DND-41 (cell line): ENCODE data around the gene SPATA31D4.

ENCODE experiments used
- CTCF ChIP-seq: IDR thresholded peaks from 2 replicates; pipeline ENCODE4 v1.5.1; 2012; ENCODE audit warnings: borderline replicate concordance, low read length, moderate library complexity, mild to moderate bottlenecking; ENCODE audit not compliant: poor library complexity, severe bottlenecking; ENCODE audit errors: extremely low read depth
- EZH2 ChIP-seq: IDR thresholded peaks from 3 replicates; pipeline ENCODE4 v1.6.1; 2012; ENCODE audit warnings: borderline replicate concordance, low read depth, mild to moderate bottlenecking, moderate library complexity, low read length, inconsistent platforms; ENCODE audit not compliant: severe bottlenecking

- TF ChIP-seq CTCF (no peak), EZH2 (no peak)
These were observed 41.6 kb upstream of the SPATA31D4 start for GRCh38 chr9:81886665-81887064.
